Fibroblast of lung (primary cell): Measurements from ENCODE around the gene KRTAP5-9.

Source experiments
- EZH2 ChIP-seq: IDR thresholded peaks from 2 replicates; pipeline ENCODE4 v1.5.1; 2012; ENCODE audit warnings: low read length, control low read depth, mild to moderate bottlenecking; ENCODE audit errors: missing control alignments
- TF ChIP-seq, protein P1 (sequence below), 2 donors: IDR thresholded peaks in 1 of 2; conservative IDR thresholded peaks in 1 of 2; 1 replicate in 1 of 2; 2 replicates in 1 of 2; pipeline ENCODE4 v1.5.1; 2011 to 2012; ENCODE audit warnings: low read length in 2 of 2, control low read depth in 1 of 2, inconsistent platforms in 1 of 2, low read depth in 1 of 2, mild to moderate bottlenecking in 1 of 2

- TF ChIP-seq, protein P1, sequence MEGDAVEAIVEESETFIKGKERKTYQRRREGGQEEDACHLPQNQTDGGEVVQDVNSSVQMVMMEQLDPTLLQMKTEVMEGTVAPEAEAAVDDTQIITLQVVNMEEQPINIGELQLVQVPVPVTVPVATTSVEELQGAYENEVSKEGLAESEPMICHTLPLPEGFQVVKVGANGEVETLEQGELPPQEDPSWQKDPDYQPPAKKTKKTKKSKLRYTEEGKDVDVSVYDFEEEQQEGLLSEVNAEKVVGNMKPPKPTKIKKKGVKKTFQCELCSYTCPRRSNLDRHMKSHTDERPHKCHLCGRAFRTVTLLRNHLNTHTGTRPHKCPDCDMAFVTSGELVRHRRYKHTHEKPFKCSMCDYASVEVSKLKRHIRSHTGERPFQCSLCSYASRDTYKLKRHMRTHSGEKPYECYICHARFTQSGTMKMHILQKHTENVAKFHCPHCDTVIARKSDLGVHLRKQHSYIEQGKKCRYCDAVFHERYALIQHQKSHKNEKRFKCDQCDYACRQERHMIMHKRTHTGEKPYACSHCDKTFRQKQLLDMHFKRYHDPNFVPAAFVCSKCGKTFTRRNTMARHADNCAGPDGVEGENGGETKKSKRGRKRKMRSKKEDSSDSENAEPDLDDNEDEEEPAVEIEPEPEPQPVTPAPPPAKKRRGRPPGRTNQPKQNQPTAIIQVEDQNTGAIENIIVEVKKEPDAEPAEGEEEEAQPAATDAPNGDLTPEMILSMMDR (conservative IDR thresholded peaks at IDR 0.05 in 1 of 2, IDR thresholded peaks at IDR 0.05 in 1 of 2; ENCODE audit: low read depth in 1 of 2, low read length in 2 of 2): no peak
- TF ChIP-seq EZH2: no peak
Observed at GRCh38 chr11:71581826-71582225, 33.6 kb downstream of the KRTAP5-9 start.
